ENCODE results near the gene SNX32.

Gene SNX32

GRCh38 chr11:65898656-65899355 is 65.0 kb downstream of the SNX32 start:
- H3K27me3 ChIP-seq (ENCODE audit: low read length), result no peaks in the 10 kb centered on the region

GRCh38 chr11:65899356-65900124 is 65.8 kb downstream of the SNX32 start:
- H2AFZ ChIP-seq (ENCODE audit: low read depth, low read length, severe bottlenecking), result no peak overlapping the region
- no peaks in the 10 kb centered on the region for H3K9me2 ChIP-seq (replicated peaks; ENCODE audit: insufficient read depth, low read length)
- no peak overlapping the region for H3K27ac ChIP-seq (ENCODE audit: low read depth, low read length)
- no peaks in the 10 kb centered on the region for H3K9me3 ChIP-seq (ENCODE audit: insufficient read depth, low read length)
- no peaks in the 10 kb centered on the region for H3K27me3 ChIP-seq (ENCODE audit: low read length)
- TF ChIP-seq EZH2phosphoT487 (conservative IDR thresholded peaks at IDR 0.05; ENCODE audit: low read length) (no peak), CTCF (IDR thresholded peaks at IDR 0.05; ENCODE audit: insufficient read depth, low read length, poor library complexity, severe bottlenecking) (no peak)
- no peaks in the 10 kb centered on the region for H3F3A ChIP-seq (ENCODE audit: insufficient read depth)
- H3K4me3 ChIP-seq (ENCODE audit: insufficient read depth, low read length, poor library complexity, severe bottlenecking), result no peak overlapping the region
- no peaks in the 10 kb centered on the region for H4K20me1 ChIP-seq (ENCODE audit: low read depth, low read length)
- no peaks in the 10 kb centered on the region for H3K79me2 ChIP-seq (ENCODE audit: insufficient read depth, low read length)
- 0 out of 2 replicates have a peak overlapping the region, but pooled peaks have one; percentile 6 for H3K9ac ChIP-seq (ENCODE audit: low read length)
- peak overlapping the region; percentile 53 for H3K4me2 ChIP-seq (ENCODE audit: low read depth, low read length, poor library complexity, severe bottlenecking)
- H3K36me3 ChIP-seq (ENCODE audit: low read length), result no peaks in the 10 kb centered on the region

More at GRCh38 chr11:65898656-65899355, 65.0 kb downstream of the SNX32 start:
- Histone ChIP-seq H4K20me1 (ENCODE audit: low read depth, low read length) (no peaks in the 10 kb centered on the region), H3K9ac (ENCODE audit: low read length) (no peak overlapping the region), H3F3A (ENCODE audit: insufficient read depth) (no peaks in the 10 kb centered on the region), H3K79me2 (ENCODE audit: insufficient read depth, low read length) (no peaks in the 10 kb centered on the region), H2AFZ (ENCODE audit: low read depth, low read length, severe bottlenecking) (no peak overlapping the region), H3K9me3 (ENCODE audit: insufficient read depth, low read length) (no peaks in the 10 kb centered on the region), H3K9me2 (replicated peaks; ENCODE audit: insufficient read depth, low read length) (no peaks in the 10 kb centered on the region), H3K27ac (ENCODE audit: low read depth, low read length) (no peak overlapping the region), H3K4me3 (ENCODE audit: insufficient read depth, low read length, poor library complexity, severe bottlenecking) (no peak overlapping the region), H3K36me3 (ENCODE audit: low read length) (no peaks in the 10 kb centered on the region), H3K4me2 (ENCODE audit: low read depth, low read length, poor library complexity, severe bottlenecking) (no peak overlapping the region)
- TF ChIP-seq CTCF (IDR thresholded peaks at IDR 0.05; ENCODE audit: insufficient read depth, low read length, poor library complexity, severe bottlenecking), result no peak
- no peak for TF ChIP-seq EZH2phosphoT487 (conservative IDR thresholded peaks at IDR 0.05; ENCODE audit: low read length)

DNA sequence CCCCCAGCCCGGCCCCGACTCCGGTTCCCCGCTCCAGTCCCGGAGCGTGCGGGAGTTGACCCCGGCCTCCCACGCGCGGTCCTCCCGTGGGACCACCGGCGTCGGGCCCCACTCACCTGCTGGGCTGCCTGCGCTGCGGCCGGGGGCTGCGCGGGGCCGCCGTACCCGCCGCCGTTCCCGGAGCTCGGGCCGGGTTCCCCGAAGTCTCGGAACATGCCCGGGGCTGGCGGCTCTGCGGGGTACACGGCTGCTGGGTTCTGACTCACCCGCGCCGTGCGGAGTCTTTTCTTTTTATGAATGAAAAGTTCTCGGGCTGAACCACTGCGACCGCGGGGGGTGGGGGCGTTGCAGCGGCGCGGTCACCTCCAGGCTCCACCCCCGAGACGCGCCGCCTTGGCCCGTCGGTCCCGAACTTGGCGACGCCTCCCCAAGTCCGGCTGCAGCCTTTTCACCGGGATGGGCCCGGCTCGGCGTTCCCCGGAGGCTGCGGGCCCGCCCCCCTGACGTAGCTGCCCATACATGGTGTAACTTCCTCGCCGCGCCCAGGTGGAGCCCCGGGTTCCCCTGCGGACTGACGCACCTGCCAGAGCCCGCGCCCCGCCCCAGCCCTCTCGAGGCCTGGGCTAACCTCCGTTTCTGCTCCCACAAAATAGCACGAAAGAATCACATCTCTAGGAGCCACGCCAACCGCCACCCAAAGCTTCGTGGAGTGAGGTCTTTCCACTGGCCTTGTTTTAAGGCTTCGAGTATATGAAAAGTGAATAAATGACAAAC is 66.5 kb downstream of the SNX32 start, which contains the start of gene FOSL1:
FOSL1 (minus strand) TSS at position 264 of the 774 bp plus-strand sequence; CDS start at position 215, 49 bp downstream.
- Histone ChIP-seq H3K79me2 (ENCODE audit: insufficient read depth, low read length) (no peaks in the 10 kb centered on the region), H3K27me3 (ENCODE audit: low read length) (no peaks in the 10 kb centered on the region), H3K9me3 (ENCODE audit: insufficient read depth, low read length) (no peaks in the 10 kb centered on the region), H3K9me2 (replicated peaks; ENCODE audit: insufficient read depth, low read length) (no peaks in the 10 kb centered on the region), H4K20me1 (ENCODE audit: low read depth, low read length) (no peaks in the 10 kb centered on the region), H3K4me3 (ENCODE audit: insufficient read depth, low read length, poor library complexity, severe bottlenecking) (peak within 1 kb of the TSS; percentile 40), H3K9ac (ENCODE audit: low read length) (0 out of 2 replicates have a peak within 1 kb of the TSS, but pooled peaks have one; percentile 6), H3K27ac (ENCODE audit: low read depth, low read length) (no peak within 1 kb of the TSS), H3F3A (ENCODE audit: insufficient read depth) (no peaks in the 10 kb centered on the region), H3K36me3 (ENCODE audit: low read length) (no peaks in the 10 kb centered on the region), H2AFZ (ENCODE audit: low read depth, low read length, severe bottlenecking) (peak within 1 kb of the TSS; percentile 23), H3K4me2 (ENCODE audit: low read depth, low read length, poor library complexity, severe bottlenecking) (peak within 1 kb of the TSS; percentile 53)
- TF ChIP-seq CTCF (IDR thresholded peaks at IDR 0.05; ENCODE audit: insufficient read depth, low read length, poor library complexity, severe bottlenecking), result no peak
- no peak for TF ChIP-seq EZH2phosphoT487 (conservative IDR thresholded peaks at IDR 0.05; ENCODE audit: low read length)

All from SU-DHL-6 (cell line).